Sigmoid colon (tissue), 7 donors: ENCODE measurements around the gene PIK3R1. TPM values are rescaled to one million over a fixed set of nuclear protein-coding genes. Genes with fewer than 3 reads are reported as not detected.

ENCODE experiments used
- DNase-seq: peaks from one replicate; pipeline ENCODE4 v3.0.0-alpha.2; 2019
- H3K27ac ChIP-seq, 4 donors: fragments of 200-600 bp; sonication (generic); one replicate each; pipeline ENCODE4 v1.5.1; 2016 to 2019; ENCODE audit warnings: mild to moderate bottlenecking in 1 of 4
- H3K27me3 ChIP-seq, 3 donors: fragments of 200-600 bp; sonication (generic); one replicate each; pipeline ENCODE4 v1.5.1; 2019; ENCODE audit warnings: mild to moderate bottlenecking in 1 of 3
- H3K36me3 ChIP-seq, 4 donors: fragments of 200-600 bp; sonication (generic); one replicate each; pipeline ENCODE4 v1.5.1; 2016 to 2019
- H3K4me1 ChIP-seq, 4 donors: fragments of 200-600 bp; sonication (generic); one replicate each; pipeline ENCODE4 v1.5.1; 2017 to 2019
- H3K4me3 ChIP-seq, 4 donors: fragments of 200-600 bp; sonication (generic); one replicate each; pipeline ENCODE4 v1.5.1; 2017 to 2019; ENCODE audit warnings: mild to moderate bottlenecking in 2 of 4, moderate library complexity in 1 of 4
- H3K9me3 ChIP-seq, 4 donors: fragments of 200-600 bp in 3 of 4; sonication (generic) in 3 of 4; one replicate each; pipeline versions ENCODE4 v1.5.1 to v1.6.1; 2013 to 2019
- EP300 ChIP-seq, 4 donors: sonication (generic); formaldehyde crosslinking; IDR thresholded peaks; one replicate each; pipeline ENCODE4 v1.6.1; 2017; ENCODE audit warnings: antibody characterized with exemption in 4 of 4
- POLR2A ChIP-seq, 2 donors: fragments of 450-650 bp; IDR thresholded peaks; one replicate each; pipeline ENCODE4 v1.6.1; 2016; ENCODE audit warnings: antibody characterized with exemption in 2 of 2, mild to moderate bottlenecking in 2 of 2, moderate library complexity in 2 of 2
- POLR2AphosphoS5 ChIP-seq, 4 donors: sonication (generic); formaldehyde crosslinking; IDR thresholded peaks; one replicate each; pipeline ENCODE4 v1.6.1; 2017; ENCODE audit warnings: antibody characterized with exemption in 4 of 4
- WGBS, 2 donors: extraction: QIAGEN DNeasy Blood & Tissue Kit; methylation state at CpG; one replicate each; pipeline ENCODE4 v1.1.7; 2013; 5-methylcytosine and 5-hydroxymethylcytosine counted together
- intact Hi-C: fragments of 100-400 bp; cut with DNase I; formaldehyde crosslinking; loops from one replicate; pipeline ENCODE4 v1.15.1; 2023
- polyA plus RNA-seq, 3 donors: library from polyadenylated mRNA; stranded (reverse); fragments of 200-250 nt; gene quantifications; one replicate each; pipeline ENCODE4 v1.2.3, GENCODE V29; 2013
- total RNA-seq, 4 donors: library from RNA; depleted of rRNA; stranded (reverse); fragments of >200 nt; gene quantifications; one replicate each; pipeline ENCODE4 v1.1.0, GENCODE V29; 2016
- TF ChIP-seq, protein P1 (sequence below), 4 experiments: fragments of 450-650 bp in 3 of 4; fragments of 200-600 bp in 1 of 4; IDR thresholded peaks; one replicate each; pipeline ENCODE4 v1.5.1; 2016 to 2019; ENCODE audit warnings: antibody characterized with exemption in 4 of 4, mild to moderate bottlenecking in 3 of 4, moderate library complexity in 2 of 4
- donor health status: healthy with polysubstance abuse.
- donor health status: Bipolar disorder and iron deficiency.
- donor health status: healthy.

PIK3R1 gene
- total and polyA plus RNA-seq, 7 donors: 9.2 to 227 (median 177) TPM

DNA sequence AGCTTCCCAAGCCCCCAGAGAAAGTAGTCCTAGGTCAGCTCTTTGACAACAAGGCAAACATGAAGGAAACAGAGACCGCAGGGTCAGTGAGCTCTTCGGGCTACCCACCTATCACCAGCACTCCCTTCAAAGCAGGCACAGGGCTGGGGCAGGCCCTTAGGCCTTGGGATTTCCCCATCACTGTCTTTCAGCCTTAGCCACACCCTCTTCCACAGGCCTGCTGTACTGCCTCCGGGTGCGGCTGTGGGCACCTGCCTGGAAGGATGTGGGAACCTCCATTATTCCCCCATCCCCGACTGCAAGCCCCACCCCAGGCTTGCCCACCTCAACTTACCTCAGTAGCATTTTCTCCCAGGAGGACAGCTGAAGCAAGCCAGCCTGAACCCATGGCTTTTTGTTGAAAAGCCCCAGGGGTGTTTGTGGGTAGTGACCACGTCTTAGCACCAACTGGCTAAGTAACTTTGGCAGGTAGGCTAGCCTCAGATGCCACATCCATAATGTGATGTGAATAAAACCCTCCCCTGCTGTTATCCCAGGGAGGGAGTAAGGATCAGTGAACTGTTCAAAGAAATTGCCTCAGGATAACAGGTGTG lies 100.2 kb downstream of the PIK3R1 start:
- Histone ChIP-seq H3K27me3 (no peaks in the 10 kb centered on the region), H3K27ac (no peak overlapping the region), H3K4me3 (no peak overlapping the region), H3K9me3 (no peaks in the 10 kb centered on the region), H3K36me3 (no peaks in the 10 kb centered on the region), H3K4me1 (no peaks in the 10 kb centered on the region)
- TF ChIP-seq EP300 (IDR thresholded peaks at IDR 0.05): no peak
- TF ChIP-seq, protein P1, sequence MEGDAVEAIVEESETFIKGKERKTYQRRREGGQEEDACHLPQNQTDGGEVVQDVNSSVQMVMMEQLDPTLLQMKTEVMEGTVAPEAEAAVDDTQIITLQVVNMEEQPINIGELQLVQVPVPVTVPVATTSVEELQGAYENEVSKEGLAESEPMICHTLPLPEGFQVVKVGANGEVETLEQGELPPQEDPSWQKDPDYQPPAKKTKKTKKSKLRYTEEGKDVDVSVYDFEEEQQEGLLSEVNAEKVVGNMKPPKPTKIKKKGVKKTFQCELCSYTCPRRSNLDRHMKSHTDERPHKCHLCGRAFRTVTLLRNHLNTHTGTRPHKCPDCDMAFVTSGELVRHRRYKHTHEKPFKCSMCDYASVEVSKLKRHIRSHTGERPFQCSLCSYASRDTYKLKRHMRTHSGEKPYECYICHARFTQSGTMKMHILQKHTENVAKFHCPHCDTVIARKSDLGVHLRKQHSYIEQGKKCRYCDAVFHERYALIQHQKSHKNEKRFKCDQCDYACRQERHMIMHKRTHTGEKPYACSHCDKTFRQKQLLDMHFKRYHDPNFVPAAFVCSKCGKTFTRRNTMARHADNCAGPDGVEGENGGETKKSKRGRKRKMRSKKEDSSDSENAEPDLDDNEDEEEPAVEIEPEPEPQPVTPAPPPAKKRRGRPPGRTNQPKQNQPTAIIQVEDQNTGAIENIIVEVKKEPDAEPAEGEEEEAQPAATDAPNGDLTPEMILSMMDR (IDR thresholded peaks at IDR 0.05): no peak
- TF ChIP-seq POLR2AphosphoS5 (IDR thresholded peaks at IDR 0.05): no peak
- TF ChIP-seq POLR2A (IDR thresholded peaks at IDR 0.05): no peak
- intact Hi-C loops: no loop called here
- no peak for DNase-seq
- whole genome bisulfite sequencing, 2 donors: 40 to 44% methylated on average over 6 of the region's 6 CpGs

DNA sequence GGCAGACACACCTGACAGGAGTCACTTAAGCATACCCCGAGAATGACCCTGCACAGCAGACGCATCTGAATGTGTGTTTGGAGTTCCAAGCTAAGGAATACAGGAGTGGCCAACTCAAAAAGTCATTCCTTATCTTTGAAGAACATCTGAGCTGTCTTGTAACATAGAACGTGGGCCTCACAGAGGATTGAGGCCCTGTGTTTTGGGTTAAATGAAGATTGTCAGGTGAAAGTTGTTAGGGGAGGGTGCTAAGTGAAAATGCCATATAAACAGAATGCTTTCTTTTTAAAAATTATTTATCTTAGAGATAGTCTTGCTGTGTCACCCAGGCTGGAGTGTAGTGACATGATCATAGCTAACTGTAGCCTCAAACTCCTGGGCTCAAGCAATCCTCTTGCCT lies 100.9 kb downstream of the PIK3R1 start:
- intact Hi-C loops: no loop called here
- 94 to 95% methylated on average over 3 of the region's 3 CpGs for WGBS, 2 donors
- H3K36me3 ChIP-seq: no peaks in the 10 kb centered on the region

DNA sequence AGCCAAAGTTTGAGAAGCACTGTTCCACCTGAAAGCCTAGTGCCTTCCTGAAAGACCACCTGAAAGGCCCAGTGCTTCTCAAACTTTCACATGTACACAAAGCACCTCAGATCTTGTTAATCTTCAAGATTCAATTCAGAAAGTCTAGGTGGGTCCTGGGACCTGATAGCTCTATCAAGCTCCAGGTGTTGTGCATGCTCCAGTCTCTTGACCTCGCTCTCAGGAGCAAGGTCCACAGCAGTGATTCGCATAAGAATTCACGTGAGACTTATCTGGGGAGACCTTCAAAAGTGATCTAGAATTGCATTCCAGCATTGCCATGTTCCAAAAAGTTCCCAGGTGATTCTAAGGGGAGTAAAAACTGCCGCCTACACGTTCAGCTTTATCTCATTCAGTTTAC lies 102.1 kb downstream of the PIK3R1 start:
- TF ChIP-seq POLR2A (IDR thresholded peaks at IDR 0.05): no peak
- TF ChIP-seq EP300 (IDR thresholded peaks at IDR 0.05): no peak
- TF ChIP-seq, protein P1 (IDR thresholded peaks at IDR 0.05): no peak
- no peaks in the 10 kb centered on the region for H3K4me1 ChIP-seq
- no peaks in the 10 kb centered on the region for H3K27me3 ChIP-seq
- intact Hi-C loops: no loop called here
- H3K4me3 ChIP-seq: no peak overlapping the region
- DNase-seq: no peak
- no peak overlapping the region for H3K27ac ChIP-seq
- no peaks in the 10 kb centered on the region for H3K9me3 ChIP-seq
- no peaks in the 10 kb centered on the region for H3K36me3 ChIP-seq
- WGBS, 2 donors: 80 to 91% methylated on average over 5 of the region's 5 CpGs

More for the DNA sequence above, 100.9 kb downstream of the PIK3R1 start:
- H3K4me3 ChIP-seq: no peak overlapping the region
- TF ChIP-seq POLR2AphosphoS5 (IDR thresholded peaks at IDR 0.05) (no peak), EP300 (IDR thresholded peaks at IDR 0.05) (no peak), POLR2A (IDR thresholded peaks at IDR 0.05) (no peak)
- TF ChIP-seq, protein P1 (IDR thresholded peaks at IDR 0.05): no peak
- no peaks in the 10 kb centered on the region for H3K27me3 ChIP-seq
- H3K9me3 ChIP-seq: no peaks in the 10 kb centered on the region
- H3K27ac ChIP-seq: no peak overlapping the region
- no peaks in the 10 kb centered on the region for H3K4me1 ChIP-seq
- no peak for DNase-seq

DNA sequence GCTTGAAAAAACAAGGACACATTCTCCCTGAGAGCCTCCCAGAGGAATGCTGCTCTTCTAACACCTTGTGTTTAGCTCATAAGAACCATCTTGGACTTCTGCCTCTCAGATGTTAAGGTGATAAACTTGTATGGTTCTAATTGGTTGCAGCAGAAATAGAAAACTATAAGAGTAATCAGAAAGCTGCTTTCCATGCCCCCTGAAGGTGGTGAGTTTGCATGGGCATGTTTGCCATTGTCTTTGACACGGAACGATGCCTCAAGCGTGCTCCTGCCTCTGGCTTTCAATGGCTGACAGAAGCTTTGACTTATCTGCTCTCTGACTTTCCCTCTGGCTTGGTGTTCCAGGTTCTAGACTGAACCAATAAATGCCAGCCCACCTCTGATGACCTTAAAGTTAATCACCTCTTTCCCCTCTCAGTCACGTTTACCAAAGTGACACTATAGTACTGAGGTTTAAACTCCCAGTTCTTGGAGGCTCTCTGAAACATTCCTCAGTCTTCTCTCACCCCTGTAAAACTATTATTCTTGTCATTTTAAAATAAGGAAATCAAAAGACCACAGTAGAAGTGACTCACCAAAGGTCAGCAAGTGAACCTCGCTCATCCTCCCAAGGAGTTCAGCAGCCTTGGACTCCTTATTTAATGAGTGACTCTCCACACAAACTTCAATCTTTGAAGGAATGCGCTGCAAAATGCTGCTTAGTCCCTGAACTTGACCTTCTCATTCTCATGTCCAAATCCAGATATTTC lies 103.6 kb downstream of the PIK3R1 start:
- Histone ChIP-seq H3K4me1 (no peaks in the 10 kb centered on the region), H3K9me3 (no peaks in the 10 kb centered on the region), H3K27me3 (no peaks in the 10 kb centered on the region), H3K27ac (no peak overlapping the region), H3K4me3 (no peak overlapping the region), H3K36me3 (no peaks in the 10 kb centered on the region)
- intact Hi-C loops: no loop called here
- TF ChIP-seq EP300 (IDR thresholded peaks at IDR 0.05): no peak
- TF ChIP-seq, protein P1 (IDR thresholded peaks at IDR 0.05): no peak
- no peak for TF ChIP-seq POLR2A (IDR thresholded peaks at IDR 0.05)
- no peak for TF ChIP-seq POLR2AphosphoS5 (IDR thresholded peaks at IDR 0.05)
- 80 to 89% methylated on average over 6 of the region's 6 CpGs for WGBS, 2 donors
- DNase-seq: no peak
